Thyroid gland (tissue), 4 donors: Measurements from ENCODE around the gene TIMM23. TPM values are rescaled to one million over a fixed set of nuclear protein-coding genes. Genes with fewer than 3 reads are reported as not detected.
"Not testable (repeated sequence)": the region's sequence is repeated elsewhere in the genome, so short reads cannot be mapped to it uniquely, and the experiment has no call there.

Source experiments
- DNase-seq, 2 donors: peaks; one replicate each; pipeline ENCODE4 v3.0.0-alpha.2; 2019
- H3K27ac ChIP-seq, 3 donors: fragments of 200-600 bp; sonication (generic); 1 replicate in 2 of 3; 2 replicates in 1 of 3; pipeline ENCODE4 v1.5.1; 2016 to 2019; ENCODE audit warnings: mild to moderate bottlenecking in 1 of 3, moderate library complexity in 1 of 3
- H3K27me3 ChIP-seq: fragments of 200-600 bp; sonication (generic); one replicate; pipeline ENCODE4 v1.5.1; 2019
- H3K36me3 ChIP-seq, 2 donors: fragments of 200-600 bp; sonication (generic); one replicate each; pipeline ENCODE4 v1.5.1; 2016 to 2019
- H3K4me1 ChIP-seq, 2 donors: fragments of 200-600 bp; sonication (generic); one replicate each; pipeline ENCODE4 v1.5.1; 2017 to 2019
- H3K4me3 ChIP-seq, 3 donors: fragments of 200-600 bp; sonication (generic); replicated peaks in 1 of 3; 1 replicate in 2 of 3; 2 replicates in 1 of 3; pipeline ENCODE4 v1.5.1; 2016; ENCODE audit warnings: mild to moderate bottlenecking in 1 of 3
- H3K9me3 ChIP-seq: fragments of 200-600 bp; sonication (generic); one replicate; pipeline ENCODE4 v1.5.1; 2017
- CTCF ChIP-seq, 6 experiments: fragments of 200-600 bp in 3 of 6; fragments of 450-650 bp in 3 of 6; sonication (generic) in 3 of 6; IDR thresholded peaks; one replicate each; pipeline ENCODE4 v1.5.1; 2016 to 2019; ENCODE audit warnings: antibody characterized with exemption in 6 of 6, mild to moderate bottlenecking in 2 of 6, inconsistent platforms in 1 of 6, moderate library complexity in 1 of 6
- POLR2A ChIP-seq, 2 donors: fragments of 450-650 bp; IDR thresholded peaks; one replicate each; pipeline ENCODE4 v1.6.1; 2017; ENCODE audit warnings: antibody characterized with exemption in 2 of 2, mild to moderate bottlenecking in 2 of 2, moderate library complexity in 1 of 2
- WGBS, 2 donors: methylation state at CpG; one replicate each; pipeline ENCODE4 v1.1.5; 2017; 5-methylcytosine and 5-hydroxymethylcytosine counted together
- intact Hi-C: fragments of 100-400 bp; cut with DNase I; formaldehyde crosslinking; loops from one replicate; pipeline ENCODE4 v1.15.1; 2023
- total RNA-seq, 4 donors: library from RNA; depleted of rRNA; stranded (reverse); fragments of >200 nt; gene quantifications; one replicate each; pipeline ENCODE4 v1.2.3, GENCODE V29; 2016

Gene TIMM23
- total RNA-seq, 4 donors from 2014 or later = 68.7 to 85.6 (median 72.1) TPM

DNA sequence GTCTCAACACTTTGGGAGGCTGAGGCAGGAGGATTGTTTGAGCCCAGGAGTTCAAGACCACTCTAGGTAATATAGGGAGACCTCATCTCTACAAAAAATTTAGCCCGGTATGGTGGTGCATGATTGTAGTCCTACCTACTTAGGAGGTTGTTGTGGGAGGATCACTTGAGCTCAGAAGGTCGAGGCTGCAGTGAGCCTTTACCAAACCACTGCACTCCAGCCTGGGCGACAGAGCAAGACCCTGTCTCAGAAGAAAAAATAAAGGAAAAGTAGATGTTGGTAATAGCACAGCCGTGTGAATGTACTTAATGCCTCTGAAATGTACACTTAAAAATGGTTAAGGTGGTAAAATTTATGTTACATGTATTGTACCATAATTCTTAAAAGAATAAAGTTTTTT, 25.3 kb downstream of the TIMM23 start:
- TF ChIP-seq CTCF (IDR thresholded peaks at IDR 0.05) (no peak), POLR2A (IDR thresholded peaks at IDR 0.05) (no peak)
- intact Hi-C loops = no loop called here
- no peaks in the 10 kb centered on the region for H3K9me3 ChIP-seq
- H3K27me3 ChIP-seq = no peaks in the 10 kb centered on the region
- 94 to 96% methylated on average over 4 of the region's 4 CpGs for WGBS, 2 donors
- H3K4me1 ChIP-seq = no peaks in the 10 kb centered on the region
- no peak overlapping the region for H3K4me3 ChIP-seq
- no peak for DNase-seq
- H3K27ac ChIP-seq = no peak overlapping the region
- peaks cover 15 to 30% of the 10 kb centered on the region in 2 donors for H3K36me3 ChIP-seq

GRCh38 chr10:45997994-45998763, 25.9 kb downstream of the TIMM23 start:
- Histone ChIP-seq H3K9me3 (no peaks in the 10 kb centered on the region), H3K36me3 (peaks cover 19 to 35% of the 10 kb centered on the region in 2 donors), H3K4me3 (no peak overlapping the region), H3K27ac (no peak overlapping the region), H3K4me1 (no peaks in the 10 kb centered on the region), H3K27me3 (no peaks in the 10 kb centered on the region)
- intact Hi-C loops = no loop called here
- TF ChIP-seq POLR2A (IDR thresholded peaks at IDR 0.05) (no peak), CTCF (IDR thresholded peaks at IDR 0.05) (no peak)
- 93 to 94% methylated on average over 5 of the region's 5 CpGs for WGBS, 2 donors
- DNase-seq = no peak

DNA sequence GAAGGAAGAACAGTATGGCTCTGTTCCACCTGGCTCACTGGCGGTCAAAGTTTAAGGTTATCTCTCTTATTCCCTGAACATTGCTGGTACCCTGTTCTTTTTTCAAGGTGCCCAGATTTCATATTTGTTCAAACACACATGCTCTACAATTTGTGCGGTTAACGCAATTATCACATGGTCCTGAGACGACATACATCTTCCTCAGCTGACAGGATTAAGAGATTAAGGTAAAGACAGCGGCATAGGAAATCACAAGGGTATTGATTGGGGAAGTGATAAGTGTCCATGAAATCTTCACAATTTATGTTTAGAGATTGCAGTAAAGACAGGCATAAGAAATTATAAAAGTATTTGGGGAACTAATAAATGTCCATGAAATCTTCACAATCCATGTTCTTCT, 27.7 kb downstream of the TIMM23 start:
- WGBS, 2 donors = 97% methylated on average over 5 of the region's 5 CpGs
- not testable (repeated sequence) for H3K4me3 ChIP-seq

DNA sequence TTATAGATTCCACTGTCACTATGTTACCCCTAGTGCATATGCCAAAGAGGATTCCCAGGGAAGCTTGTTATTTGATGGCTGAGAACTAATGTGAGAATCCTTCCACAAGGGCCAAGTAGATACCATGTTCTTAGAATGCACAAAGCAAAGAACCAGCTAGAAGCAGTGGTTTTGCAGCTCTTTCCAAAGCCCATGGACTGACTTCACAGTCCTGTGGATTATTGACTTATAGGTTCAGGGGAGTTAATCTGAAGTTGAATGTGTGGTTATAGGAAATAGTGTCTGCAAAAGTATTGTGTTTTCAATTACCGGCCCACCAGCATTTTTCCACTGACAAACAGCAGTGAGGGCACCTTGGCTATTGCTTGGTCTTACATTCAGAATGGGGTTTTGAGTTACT, 28.2 kb downstream of the TIMM23 start:
- H3K36me3 ChIP-seq = peaks cover 26 to 57% of the 10 kb centered on the region in 2 donors
- no peaks in the 10 kb centered on the region for H3K9me3 ChIP-seq
- no peaks in the 10 kb centered on the region for H3K4me1 ChIP-seq
- no peak for DNase-seq
- 89 to 92% methylated on average over 1 of the region's 1 CpG for WGBS, 2 donors
- no peak overlapping the region for H3K27ac ChIP-seq
- intact Hi-C loops = no loop called here
- H3K27me3 ChIP-seq = no peaks in the 10 kb centered on the region
- H3K4me3 ChIP-seq = no peak overlapping the region
- TF ChIP-seq POLR2A (IDR thresholded peaks at IDR 0.05) (no peak), CTCF (IDR thresholded peaks at IDR 0.05) (no peak)

More for the DNA sequence above, 27.7 kb downstream of the TIMM23 start:
- DNase-seq, H3K27ac ChIP-seq, H3K27me3 ChIP-seq, intact Hi-C loops, H3K9me3 ChIP-seq, H3K4me1 ChIP-seq: not testable (repeated sequence)
- H3K36me3 ChIP-seq = peaks cover 26 to 51% of the 10 kb centered on the region in 2 donors

- Histone ChIP-seq H3K36me3 (peaks cover 30 to 65% of the 10 kb centered on the region in 2 donors), H3K4me1 (no peaks in the 10 kb centered on the region), H3K27ac (no peak overlapping the region), H3K27me3 (no peaks in the 10 kb centered on the region), H3K4me3 (no peak overlapping the region), H3K9me3 (no peaks in the 10 kb centered on the region)
- TF ChIP-seq POLR2A (IDR thresholded peaks at IDR 0.05) = no peak
- no peak for TF ChIP-seq CTCF (IDR thresholded peaks at IDR 0.05)
- WGBS, 2 donors = 86 to 88% methylated on average over 5 of the region's 5 CpGs
- intact Hi-C loops = no loop called here
- no peak for DNase-seq
Observed at GRCh38 chr10:46001187-46001756, 29.0 kb downstream of the TIMM23 start.

DNA sequence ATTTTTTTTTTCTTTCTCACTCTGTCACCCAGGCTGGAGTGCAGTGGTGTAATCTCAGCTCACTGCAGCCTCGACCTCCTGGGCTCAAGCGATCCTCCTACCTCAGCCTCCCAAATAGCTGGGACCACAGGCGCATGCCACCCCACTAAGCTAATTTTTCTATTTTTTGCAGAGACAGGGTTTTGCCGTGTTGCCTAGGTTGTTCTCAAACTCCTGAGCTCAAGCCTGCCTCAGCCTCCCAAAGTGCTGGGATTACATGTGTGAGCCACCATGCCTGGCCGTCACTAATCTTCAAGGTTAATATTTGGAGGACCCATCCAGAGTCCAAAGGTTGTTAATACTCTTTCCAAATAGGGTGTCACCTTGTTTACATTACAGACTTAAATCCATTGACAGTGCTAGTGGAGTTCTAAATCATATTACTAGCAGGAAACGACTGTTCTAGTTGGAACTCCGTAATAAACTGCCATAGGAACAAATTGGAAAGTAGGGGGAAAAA, 29.9 kb downstream of the TIMM23 start:
- H3K4me3 ChIP-seq, H3K27me3 ChIP-seq, intact Hi-C loops, H3K27ac ChIP-seq, H3K4me1 ChIP-seq, DNase-seq, H3K9me3 ChIP-seq: not testable (repeated sequence)
- H3K36me3 ChIP-seq = peaks cover 38 to 73% of the 10 kb centered on the region in 2 donors
- 94 to 97% methylated on average over 7 of the region's 7 CpGs for WGBS, 2 donors
